ENCODE measurements around the gene TEKT5. TPM values are rescaled to one million over a fixed set of nuclear protein-coding genes. Genes with fewer than 3 reads are reported as not detected.
A peak's percentile ranks its signal among the peaks of the same experiment; 100 is the strongest.

TEKT5 gene
- total RNA-seq, 2 donors from 2014 or later: not detected

GRCh38 chr16:10587622-10588021 is 107.1 kb downstream of the TEKT5 start:
- intact Hi-C loops (cut with DNase I): no loop called here
- DNase-seq (no peak), ATAC-seq (no peak)
- TF ChIP-seq POLR2A (IDR thresholded peaks at IDR 0.05) (no peak), CTCF (IDR thresholded peaks at IDR 0.05) (no peak)
- 56 to 66% methylated on average over 2 of the region's 2 CpGs for WGBS, 2 donors
- H3K36me3 ChIP-seq (replicated peaks in 1 of 2; ENCODE audit: insufficient read depth in 1 of 2, low read depth in 2 of 2): no peaks in the 10 kb centered on the region
- no peak overlapping the region for H3K27ac ChIP-seq
- no peak overlapping the region for H3K4me3 ChIP-seq
- H3K27me3 ChIP-seq: no peaks in the 10 kb centered on the region
- no peaks in the 10 kb centered on the region for H3K4me1 ChIP-seq
- no peaks in the 10 kb centered on the region for H3K9me3 ChIP-seq

GRCh38 chr16:10584981-10585438 is 109.7 kb downstream of the TEKT5 start:
- H3K4me1 ChIP-seq: peaks cover 10% of the 10 kb centered on the region
- no peak for DNase-seq
- no peak overlapping the region for H3K4me3 ChIP-seq
- intact Hi-C loops (cut with DNase I): no loop called here
- H3K36me3 ChIP-seq (replicated peaks in 1 of 2; ENCODE audit: insufficient read depth in 1 of 2, low read depth in 2 of 2): no peaks in the 10 kb centered on the region
- no peak for ATAC-seq
- H3K9me3 ChIP-seq: no peaks in the 10 kb centered on the region
- no peak overlapping the region for H3K27ac ChIP-seq
- WGBS, 2 donors: 45 to 50% methylated on average over 5 of the region's 5 CpGs
- no peak for TF ChIP-seq CTCF (IDR thresholded peaks at IDR 0.05)
- TF ChIP-seq POLR2A (IDR thresholded peaks at IDR 0.05): no peak
- no peaks in the 10 kb centered on the region for H3K27me3 ChIP-seq

GRCh38 chr16:10583269-10583668 is 111.5 kb downstream of the TEKT5 start:
- no peaks in the 10 kb centered on the region for H3K9me3 ChIP-seq
- TF ChIP-seq POLR2A (IDR thresholded peaks at IDR 0.05) (no peak), CTCF (IDR thresholded peaks at IDR 0.05) (no peak)
- no peaks in the 10 kb centered on the region for H3K27me3 ChIP-seq
- intact Hi-C loops (cut with DNase I): no loop called here
- H3K4me3 ChIP-seq: no peak overlapping the region
- H3K27ac ChIP-seq: no peak overlapping the region
- DNase-seq (no peak), ATAC-seq (no peak)
- H3K4me1 ChIP-seq: peaks cover 26% of the 10 kb centered on the region
- H3K36me3 ChIP-seq (replicated peaks in 1 of 2; ENCODE audit: insufficient read depth in 1 of 2, low read depth in 2 of 2): no peaks in the 10 kb centered on the region
- WGBS, 2 donors: 72 to 79% methylated on average over 4 of the region's 4 CpGs

DNA sequence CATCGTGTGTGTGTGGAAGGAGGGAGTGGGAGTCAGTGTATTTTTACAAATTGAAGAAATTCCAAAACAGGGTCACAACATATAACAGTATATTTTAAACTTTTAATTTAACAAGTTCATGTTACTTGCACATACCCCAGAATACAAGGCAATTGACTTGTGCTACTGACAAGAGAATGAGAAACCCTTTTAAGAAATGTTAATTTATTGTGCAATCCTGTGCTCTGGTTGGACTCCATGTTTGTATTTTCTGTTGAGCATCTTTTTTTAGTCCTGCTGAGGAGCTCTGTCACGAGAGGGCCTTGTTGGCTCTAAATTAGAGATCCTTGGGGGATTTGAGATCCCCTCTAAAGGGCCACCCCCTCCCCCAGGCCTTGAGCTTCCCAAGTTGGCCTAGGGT is 113.2 kb downstream of the TEKT5 start:
- Histone ChIP-seq H3K9me3 (no peaks in the 10 kb centered on the region), H3K36me3 (replicated peaks in 1 of 2; ENCODE audit: insufficient read depth in 1 of 2, low read depth in 2 of 2) (no peaks in the 10 kb centered on the region), H3K27ac (no peak overlapping the region), H3K4me1 (peaks cover 40% of the 10 kb centered on the region), H3K4me3 (no peak overlapping the region), H3K27me3 (no peaks in the 10 kb centered on the region)
- DNase-seq: no peak
- TF ChIP-seq CTCF (IDR thresholded peaks at IDR 0.05): no peak
- no peak for TF ChIP-seq POLR2A (IDR thresholded peaks at IDR 0.05)
- ATAC-seq: no peak
- WGBS, 2 donors: 55 to 61% methylated on average over 2 of the region's 2 CpGs
- intact Hi-C loops (cut with DNase I): no loop called here

DNA sequence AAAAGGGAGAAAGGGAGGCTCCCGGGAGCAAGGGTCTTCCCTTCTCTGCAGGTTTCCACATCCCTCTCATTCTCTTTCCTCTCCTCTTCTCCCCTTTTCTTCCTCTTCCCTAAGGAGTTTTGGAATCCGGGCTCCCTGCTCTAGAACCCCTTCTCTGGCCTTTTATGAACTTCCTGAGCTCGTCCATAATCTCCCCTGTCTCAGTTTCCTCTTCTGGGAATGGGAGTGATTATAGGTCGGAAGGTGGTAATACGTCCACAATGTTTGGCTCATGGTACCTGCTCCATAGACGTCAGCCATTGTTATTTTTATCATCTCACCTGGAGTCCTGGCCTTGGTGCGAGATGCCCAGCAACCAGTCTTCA is 113.9 kb downstream of the TEKT5 start:
- Histone ChIP-seq H3K27me3 (no peaks in the 10 kb centered on the region), H3K36me3 (replicated peaks in 1 of 2; ENCODE audit: insufficient read depth in 1 of 2, low read depth in 2 of 2) (no peaks in the 10 kb centered on the region), H3K27ac (peak overlapping the region in 3 of 4 donors; percentile 56 to 67 (median 59)), H3K4me3 (peak overlapping the region; percentile 41 to 82), H3K4me1 (peaks cover 40% of the 10 kb centered on the region), H3K9me3 (no peaks in the 10 kb centered on the region)
- no peak for ATAC-seq
- TF ChIP-seq POLR2A (IDR thresholded peaks at IDR 0.05) (no peak), CTCF (IDR thresholded peaks at IDR 0.05) (no peak)
- DNase-seq: no peak
- intact Hi-C loops (cut with DNase I): no loop called here
- WGBS, 2 donors: 20 to 21% methylated on average over 7 of the region's 7 CpGs

All from body of pancreas (tissue), 4 donors.